SU-DHL-6 (cell line): ENCODE results near the gene BLOC1S1.

Experiments used
- CTCF ChIP-seq: fragments of 200-600 bp; sonication (generic); IDR thresholded peaks from one replicate; pipeline ENCODE4 v1.5.1; 2017; ENCODE audit warnings: antibody characterized with exemption, mild to moderate bottlenecking, low read length, moderate library complexity; ENCODE audit not compliant: insufficient read depth, poor library complexity, severe bottlenecking
- EZH2phosphoT487 ChIP-seq: fragments of 200-600 bp; sonication (generic), shearing (Covaris generic); conservative IDR thresholded peaks from 2 replicates; pipeline ENCODE4 v1.6.1; 2018; ENCODE audit warnings: mild to moderate bottlenecking, antibody characterized with exemption, low read length, moderate library complexity, mixed read lengths

GRCh38 chr12:55736780-55737580, 21.1 kb downstream of the BLOC1S1 start:
- TF ChIP-seq CTCF (peak; percentile 92), EZH2phosphoT487 (no peak)
